Measurements from ENCODE around the gene TUT7.

The TUT7 gene

DNA sequence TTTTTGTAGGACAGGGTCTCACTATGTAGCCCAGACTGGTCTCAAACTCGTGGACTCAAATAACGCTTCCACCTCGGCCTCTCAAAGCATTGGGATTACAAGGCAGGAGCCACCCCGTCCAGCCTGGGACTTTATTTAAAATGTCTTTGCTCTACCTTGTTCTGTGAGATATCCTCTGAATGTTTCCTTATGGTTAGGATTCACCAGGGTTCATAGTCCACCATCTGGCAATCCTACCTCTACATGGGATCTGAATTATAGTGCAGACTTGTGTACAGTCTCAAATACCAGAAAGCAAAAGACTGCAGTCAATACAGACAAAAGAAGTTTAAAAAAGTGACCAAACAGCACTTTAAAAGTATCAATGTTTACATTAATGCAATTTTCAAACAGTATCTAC, 82.0 kb downstream of the TUT7 start:
- H3K27ac ChIP-seq = no peak overlapping the region
- TF ChIP-seq, protein P1, sequence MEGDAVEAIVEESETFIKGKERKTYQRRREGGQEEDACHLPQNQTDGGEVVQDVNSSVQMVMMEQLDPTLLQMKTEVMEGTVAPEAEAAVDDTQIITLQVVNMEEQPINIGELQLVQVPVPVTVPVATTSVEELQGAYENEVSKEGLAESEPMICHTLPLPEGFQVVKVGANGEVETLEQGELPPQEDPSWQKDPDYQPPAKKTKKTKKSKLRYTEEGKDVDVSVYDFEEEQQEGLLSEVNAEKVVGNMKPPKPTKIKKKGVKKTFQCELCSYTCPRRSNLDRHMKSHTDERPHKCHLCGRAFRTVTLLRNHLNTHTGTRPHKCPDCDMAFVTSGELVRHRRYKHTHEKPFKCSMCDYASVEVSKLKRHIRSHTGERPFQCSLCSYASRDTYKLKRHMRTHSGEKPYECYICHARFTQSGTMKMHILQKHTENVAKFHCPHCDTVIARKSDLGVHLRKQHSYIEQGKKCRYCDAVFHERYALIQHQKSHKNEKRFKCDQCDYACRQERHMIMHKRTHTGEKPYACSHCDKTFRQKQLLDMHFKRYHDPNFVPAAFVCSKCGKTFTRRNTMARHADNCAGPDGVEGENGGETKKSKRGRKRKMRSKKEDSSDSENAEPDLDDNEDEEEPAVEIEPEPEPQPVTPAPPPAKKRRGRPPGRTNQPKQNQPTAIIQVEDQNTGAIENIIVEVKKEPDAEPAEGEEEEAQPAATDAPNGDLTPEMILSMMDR (conservative IDR thresholded peaks at IDR 0.05) = no peak

DNA sequence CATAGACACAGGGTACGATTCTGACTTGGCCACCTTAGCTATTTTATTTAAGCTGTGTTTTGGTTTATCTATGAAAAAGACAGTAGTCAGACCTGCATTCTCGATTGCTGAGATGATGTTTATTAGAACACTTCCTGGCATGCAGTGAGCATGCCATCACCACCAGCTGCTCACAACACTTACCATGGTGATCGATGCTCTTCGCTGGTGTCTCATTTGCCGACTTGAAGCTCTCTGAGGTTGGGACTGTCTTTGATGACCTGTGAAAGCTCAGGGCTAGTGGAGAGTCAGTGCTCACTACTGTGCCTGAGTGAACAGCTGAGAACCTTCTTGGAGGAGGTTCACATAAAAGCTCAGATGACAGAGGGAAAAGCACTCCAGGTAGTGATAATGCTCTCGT, 90.3 kb downstream of the TUT7 start:
- TF ChIP-seq, protein P1 (conservative IDR thresholded peaks at IDR 0.05) = no peak
- H3K27ac ChIP-seq = no peak overlapping the region

DNA sequence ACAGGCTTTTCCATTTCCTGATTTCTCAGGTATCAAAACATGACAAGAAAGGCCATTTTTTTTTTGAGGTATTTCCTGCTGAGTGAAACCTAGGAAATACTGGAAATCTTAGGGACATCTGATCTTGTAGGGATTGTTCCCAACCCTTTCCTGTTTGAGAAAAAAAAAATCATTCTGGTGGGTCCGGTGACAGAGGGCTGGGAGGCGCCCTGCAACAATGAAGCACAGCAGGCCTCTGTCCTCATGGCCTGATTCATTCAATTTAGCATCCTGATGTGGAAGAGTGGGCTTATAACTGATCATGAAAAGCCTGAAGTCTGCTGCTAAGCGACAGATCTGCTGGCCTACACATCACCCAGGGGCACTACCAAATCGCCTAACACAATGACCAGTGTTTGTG, 91.7 kb downstream of the TUT7 start:
- TF ChIP-seq, protein P1 (conservative IDR thresholded peaks at IDR 0.05) = no peak
- no peak overlapping the region for H3K27ac ChIP-seq

DNA sequence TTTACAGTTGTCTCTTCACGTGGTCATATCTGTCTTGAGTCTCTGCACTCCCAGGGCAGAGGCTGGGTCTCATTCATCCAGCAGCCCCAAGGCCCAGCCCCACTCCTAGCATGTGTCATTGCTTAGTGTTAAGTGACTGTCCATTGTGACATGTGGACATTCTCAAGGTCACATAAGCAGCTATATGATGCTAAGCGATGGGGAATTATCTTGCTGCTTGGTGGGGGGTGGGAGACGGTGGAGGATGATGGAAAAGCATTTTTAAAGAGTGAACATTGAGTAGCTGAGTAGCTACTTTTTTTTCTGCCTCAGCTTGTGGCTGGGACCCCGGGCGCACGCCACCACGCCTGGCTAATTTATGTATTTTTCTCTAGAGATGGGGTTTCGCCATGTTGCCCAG, 94.7 kb downstream of the TUT7 start, which contains the start of gene C9orf153:
Gene C9orf153, minus strand, starts transcription at position 101 of the 400 bp plus-strand sequence. CDS start 30,054 bp downstream, outside the sequence.
- TF ChIP-seq, protein P1 (conservative IDR thresholded peaks at IDR 0.05) = no peak
- no peak within 1 kb of the TSS for H3K27ac ChIP-seq

DNA sequence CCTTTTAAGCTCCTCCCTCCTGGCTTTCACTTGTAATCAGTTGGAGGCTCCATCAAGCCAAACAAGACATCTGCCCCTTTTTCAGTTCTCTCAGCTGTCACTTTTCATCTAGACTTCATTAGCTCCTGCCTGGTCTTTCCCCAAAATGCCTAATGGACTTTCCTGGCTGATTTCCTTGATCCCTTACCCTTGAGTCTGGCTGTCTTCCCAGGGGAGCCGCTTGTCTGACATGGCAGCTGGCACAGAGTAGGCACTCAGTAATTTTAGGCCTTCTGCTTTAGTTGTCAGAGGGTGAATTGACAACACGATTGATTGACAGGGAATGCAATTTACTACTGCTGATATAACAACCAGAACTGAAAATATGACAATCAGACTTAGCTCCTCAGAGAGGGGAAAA, 96.8 kb downstream of the TUT7 start:
- TF ChIP-seq, protein P1 (conservative IDR thresholded peaks at IDR 0.05) = no peak
- no peak overlapping the region for H3K27ac ChIP-seq

DNA sequence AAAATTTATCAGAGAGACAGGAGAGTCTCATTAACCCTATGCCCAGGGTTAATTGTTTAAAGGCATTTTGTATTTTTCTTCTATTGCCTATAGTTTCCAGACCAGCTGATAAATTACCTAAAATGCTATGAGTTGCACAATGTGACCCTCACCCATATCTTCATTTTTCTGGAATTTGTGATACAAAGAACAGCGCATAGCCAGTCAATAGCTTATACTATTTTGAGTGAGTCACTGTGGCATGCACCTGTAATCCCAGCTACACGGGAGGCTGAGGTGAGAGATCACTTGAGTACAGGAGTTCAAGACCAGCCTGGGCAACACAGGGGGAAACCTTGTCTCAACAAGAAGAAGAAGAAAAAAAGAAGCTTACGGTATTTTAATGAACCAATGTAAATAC, 97.6 kb downstream of the TUT7 start:
- TF ChIP-seq, protein P1 (conservative IDR thresholded peaks at IDR 0.05) = no peak
- no peak overlapping the region for H3K27ac ChIP-seq

DNA sequence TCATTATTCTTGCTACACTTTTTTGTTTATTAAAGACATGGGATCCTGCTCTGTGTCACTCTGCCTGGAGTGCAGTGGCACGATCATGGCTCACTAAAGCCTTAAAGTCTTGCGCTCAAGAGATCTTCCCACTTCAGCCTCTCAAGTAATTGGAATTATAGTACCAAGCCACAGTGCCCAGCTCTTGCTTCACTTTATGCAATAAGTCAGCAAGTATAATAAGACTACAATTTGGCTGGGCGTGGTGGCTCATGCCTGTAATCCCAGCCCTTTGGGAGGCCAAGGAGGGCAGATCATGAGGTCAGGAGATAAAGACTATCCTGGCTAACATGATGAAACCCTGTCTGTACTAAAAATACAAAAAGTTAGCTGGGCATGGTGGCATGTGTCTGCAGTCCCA, 100.6 kb downstream of the TUT7 start:
- H3K27ac ChIP-seq = no peak overlapping the region
- TF ChIP-seq, protein P1 (conservative IDR thresholded peaks at IDR 0.05) = no peak
